IMR-90 (cell line): ENCODE data around the gene STRIP2.

ENCODE experiments used
- NFE2L2 ChIP-seq: fragments of 150-350 bp; IDR thresholded peaks from 2 replicates; pipeline ENCODE4 v1.6.1; 2016; ENCODE audit warnings: low read depth, mild to moderate bottlenecking, low read length
- TF ChIP-seq, protein P1 (sequence below): conservative IDR thresholded peaks from 2 replicates; pipeline ENCODE4 v1.5.1; 2012; ENCODE audit warnings: mild to moderate bottlenecking, low read depth, low read length, improper control_type of control experiment

DNA sequence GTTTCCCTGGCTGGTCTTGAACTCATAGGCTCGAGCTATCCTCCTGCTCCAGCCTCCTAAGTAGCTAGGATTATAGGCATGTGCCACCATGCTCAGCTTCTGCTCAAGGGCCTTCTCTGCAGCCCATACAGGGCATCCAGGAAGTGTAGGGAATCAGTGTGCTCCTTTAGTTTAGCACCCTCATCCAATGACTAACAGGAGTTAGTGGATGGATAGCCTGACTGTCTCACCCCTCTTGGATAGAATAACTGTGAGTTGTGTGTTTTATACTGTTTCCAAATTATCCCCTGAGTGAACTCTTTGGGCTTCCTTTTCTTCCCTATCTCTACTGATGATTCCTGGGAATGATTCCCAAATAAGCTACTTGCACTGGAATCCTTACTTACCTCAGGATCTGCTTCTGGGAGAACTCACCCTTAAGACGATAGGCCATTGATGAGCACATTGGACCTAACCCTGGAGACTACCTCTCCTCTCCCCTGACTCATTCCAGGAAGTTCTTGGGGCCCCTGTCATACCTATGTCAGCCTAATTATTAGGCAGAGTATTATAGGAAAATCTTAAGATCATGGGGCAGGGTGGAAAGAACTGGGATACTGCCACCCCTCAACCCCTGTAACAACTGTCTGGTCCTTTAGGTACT lies 18.5 kb downstream of the STRIP2 start:
- TF ChIP-seq NFE2L2, result no peak
- TF ChIP-seq, protein P1, sequence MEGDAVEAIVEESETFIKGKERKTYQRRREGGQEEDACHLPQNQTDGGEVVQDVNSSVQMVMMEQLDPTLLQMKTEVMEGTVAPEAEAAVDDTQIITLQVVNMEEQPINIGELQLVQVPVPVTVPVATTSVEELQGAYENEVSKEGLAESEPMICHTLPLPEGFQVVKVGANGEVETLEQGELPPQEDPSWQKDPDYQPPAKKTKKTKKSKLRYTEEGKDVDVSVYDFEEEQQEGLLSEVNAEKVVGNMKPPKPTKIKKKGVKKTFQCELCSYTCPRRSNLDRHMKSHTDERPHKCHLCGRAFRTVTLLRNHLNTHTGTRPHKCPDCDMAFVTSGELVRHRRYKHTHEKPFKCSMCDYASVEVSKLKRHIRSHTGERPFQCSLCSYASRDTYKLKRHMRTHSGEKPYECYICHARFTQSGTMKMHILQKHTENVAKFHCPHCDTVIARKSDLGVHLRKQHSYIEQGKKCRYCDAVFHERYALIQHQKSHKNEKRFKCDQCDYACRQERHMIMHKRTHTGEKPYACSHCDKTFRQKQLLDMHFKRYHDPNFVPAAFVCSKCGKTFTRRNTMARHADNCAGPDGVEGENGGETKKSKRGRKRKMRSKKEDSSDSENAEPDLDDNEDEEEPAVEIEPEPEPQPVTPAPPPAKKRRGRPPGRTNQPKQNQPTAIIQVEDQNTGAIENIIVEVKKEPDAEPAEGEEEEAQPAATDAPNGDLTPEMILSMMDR, result no peak
